Measurements from ENCODE around the gene MEGF11.

MEGF11 gene

GRCh38 chr15:65926459-65926858 lies 327.1 kb downstream of the MEGF11 start:
- no peak for DNase-seq
- TF ChIP-seq CTCF (IDR thresholded peaks at IDR 0.05), result no peak
- no peak overlapping the region for H3K27ac Mint-ChIP-seq
- no peaks in the 10 kb centered on the region for H3K36me3 Mint-ChIP-seq (ENCODE audit: low read depth)
- H3K27me3 Mint-ChIP-seq (ENCODE audit: low read depth, poor library complexity), result peaks cover 6% of the 10 kb centered on the region
- H3K4me3 Mint-ChIP-seq, result no peak overlapping the region
- no peaks in the 10 kb centered on the region for H3K9me3 Mint-ChIP-seq
- H3K4me1 Mint-ChIP-seq, result no peaks in the 10 kb centered on the region

- H3K4me1 Mint-ChIP-seq, result no peaks in the 10 kb centered on the region
- H3K36me3 Mint-ChIP-seq (ENCODE audit: low read depth), result no peaks in the 10 kb centered on the region
- H3K27ac Mint-ChIP-seq, result no peak overlapping the region
- H3K9me3 Mint-ChIP-seq, result no peaks in the 10 kb centered on the region
- H3K4me3 Mint-ChIP-seq, result no peak overlapping the region
- DNase-seq, result no peak
- no peak for TF ChIP-seq CTCF (IDR thresholded peaks at IDR 0.05)
- peaks cover 6% of the 10 kb centered on the region for H3K27me3 Mint-ChIP-seq (ENCODE audit: low read depth, poor library complexity)
These were observed 328.2 kb downstream of the MEGF11 start for GRCh38 chr15:65925338-65925737.

- no peak overlapping the region for H3K4me3 Mint-ChIP-seq
- H3K4me1 Mint-ChIP-seq, result no peaks in the 10 kb centered on the region
- peaks cover 6% of the 10 kb centered on the region for H3K27me3 Mint-ChIP-seq (ENCODE audit: low read depth, poor library complexity)
- no peak overlapping the region for H3K27ac Mint-ChIP-seq
- DNase-seq, result no peak
- no peaks in the 10 kb centered on the region for H3K9me3 Mint-ChIP-seq
- no peak for TF ChIP-seq CTCF (IDR thresholded peaks at IDR 0.05)
- H3K36me3 Mint-ChIP-seq (ENCODE audit: low read depth), result no peaks in the 10 kb centered on the region
These were observed 329.5 kb downstream of the MEGF11 start for GRCh38 chr15:65924004-65924403.

- no peak for TF ChIP-seq CTCF (IDR thresholded peaks at IDR 0.05)
- H3K4me3 Mint-ChIP-seq, result no peak overlapping the region
- no peaks in the 10 kb centered on the region for H3K9me3 Mint-ChIP-seq
- no peak for DNase-seq
- H3K27ac Mint-ChIP-seq, result no peak overlapping the region
- no peaks in the 10 kb centered on the region for H3K4me1 Mint-ChIP-seq
- H3K36me3 Mint-ChIP-seq (ENCODE audit: low read depth), result no peaks in the 10 kb centered on the region
- peaks cover 3% of the 10 kb centered on the region for H3K27me3 Mint-ChIP-seq (ENCODE audit: low read depth, poor library complexity)
These were observed 330.3 kb downstream of the MEGF11 start for GRCh38 chr15:65923264-65923663.

- no peaks in the 10 kb centered on the region for H3K36me3 Mint-ChIP-seq (ENCODE audit: low read depth)
- peaks cover 3% of the 10 kb centered on the region for H3K27me3 Mint-ChIP-seq (ENCODE audit: low read depth, poor library complexity)
- no peak overlapping the region for H3K27ac Mint-ChIP-seq
- no peak overlapping the region for H3K4me3 Mint-ChIP-seq
- no peaks in the 10 kb centered on the region for H3K9me3 Mint-ChIP-seq
- no peak for DNase-seq
- peaks cover 1% of the 10 kb centered on the region for H3K4me1 Mint-ChIP-seq
- no peak for TF ChIP-seq CTCF (IDR thresholded peaks at IDR 0.05)
These were observed 330.9 kb downstream of the MEGF11 start for GRCh38 chr15:65922621-65923020.

GRCh38 chr15:65921780-65922179 lies 331.8 kb downstream of the MEGF11 start:
- H3K9me3 Mint-ChIP-seq, result no peaks in the 10 kb centered on the region
- no peaks in the 10 kb centered on the region for H3K36me3 Mint-ChIP-seq (ENCODE audit: low read depth)
- H3K27me3 Mint-ChIP-seq (ENCODE audit: low read depth, poor library complexity), result peaks cover 9% of the 10 kb centered on the region
- peaks cover 10% of the 10 kb centered on the region for H3K4me1 Mint-ChIP-seq
- H3K27ac Mint-ChIP-seq, result no peak overlapping the region
- no peak for DNase-seq
- TF ChIP-seq CTCF (IDR thresholded peaks at IDR 0.05), result no peak
- H3K4me3 Mint-ChIP-seq, result no peak overlapping the region

Measured in nephron progenitor cell (in vitro differentiated cells).